Upper lobe of left lung (tissue), 4 donors: Measurements from ENCODE around the gene SCG3.
"Not testable (repeated sequence)": the region's sequence is repeated elsewhere in the genome, so short reads cannot be mapped to it uniquely, and the experiment has no call there.

Experiments used
- EP300 ChIP-seq, 4 donors: sonication (generic); formaldehyde crosslinking; IDR thresholded peaks; one replicate each; pipeline ENCODE4 v1.5.1; 2017; ENCODE audit warnings: antibody characterized with exemption in 4 of 4, control low read depth in 2 of 4
- POLR2AphosphoS5 ChIP-seq, 2 donors: sonication (generic); formaldehyde crosslinking; IDR thresholded peaks; one replicate each; pipeline ENCODE4 v1.5.1; 2017; ENCODE audit warnings: antibody characterized with exemption in 2 of 2
- TF ChIP-seq, protein P1 (sequence below), 6 experiments: fragments of 450-650 bp in 4 of 6; fragments of 200-600 bp in 2 of 6; sonication (generic) in 2 of 6; IDR thresholded peaks; one replicate each; pipeline ENCODE4 v1.5.1; 2016 to 2019; ENCODE audit warnings: antibody characterized with exemption in 6 of 6

GRCh38 chr15:51648101-51648500 lies 33.2 kb upstream of the SCG3 start:
- TF ChIP-seq, protein P1, sequence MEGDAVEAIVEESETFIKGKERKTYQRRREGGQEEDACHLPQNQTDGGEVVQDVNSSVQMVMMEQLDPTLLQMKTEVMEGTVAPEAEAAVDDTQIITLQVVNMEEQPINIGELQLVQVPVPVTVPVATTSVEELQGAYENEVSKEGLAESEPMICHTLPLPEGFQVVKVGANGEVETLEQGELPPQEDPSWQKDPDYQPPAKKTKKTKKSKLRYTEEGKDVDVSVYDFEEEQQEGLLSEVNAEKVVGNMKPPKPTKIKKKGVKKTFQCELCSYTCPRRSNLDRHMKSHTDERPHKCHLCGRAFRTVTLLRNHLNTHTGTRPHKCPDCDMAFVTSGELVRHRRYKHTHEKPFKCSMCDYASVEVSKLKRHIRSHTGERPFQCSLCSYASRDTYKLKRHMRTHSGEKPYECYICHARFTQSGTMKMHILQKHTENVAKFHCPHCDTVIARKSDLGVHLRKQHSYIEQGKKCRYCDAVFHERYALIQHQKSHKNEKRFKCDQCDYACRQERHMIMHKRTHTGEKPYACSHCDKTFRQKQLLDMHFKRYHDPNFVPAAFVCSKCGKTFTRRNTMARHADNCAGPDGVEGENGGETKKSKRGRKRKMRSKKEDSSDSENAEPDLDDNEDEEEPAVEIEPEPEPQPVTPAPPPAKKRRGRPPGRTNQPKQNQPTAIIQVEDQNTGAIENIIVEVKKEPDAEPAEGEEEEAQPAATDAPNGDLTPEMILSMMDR (IDR thresholded peaks at IDR 0.05) = not testable (repeated sequence)
- not testable (repeated sequence) for TF ChIP-seq EP300, POLR2AphosphoS5 (IDR thresholded peaks at IDR 0.05)
